HG02588 (cell line): ENCODE data around the gene ACTR1A.
A peak's percentile ranks its signal among the peaks of the same experiment; 100 is the strongest.
"Not testable (repeated sequence)": the region's sequence is repeated elsewhere in the genome, so short reads cannot be mapped to it uniquely, and the experiment has no call there.

ENCODE experiments used
- ATAC-seq: cut with Tn5 transposase; IDR thresholded peaks from one replicate; pipeline ENCODE4 v1.9.1; 2021; ENCODE audit warnings: mild to moderate bottlenecking, moderate library complexity; ENCODE audit not compliant: unreplicated experiment

The ACTR1A gene

DNA sequence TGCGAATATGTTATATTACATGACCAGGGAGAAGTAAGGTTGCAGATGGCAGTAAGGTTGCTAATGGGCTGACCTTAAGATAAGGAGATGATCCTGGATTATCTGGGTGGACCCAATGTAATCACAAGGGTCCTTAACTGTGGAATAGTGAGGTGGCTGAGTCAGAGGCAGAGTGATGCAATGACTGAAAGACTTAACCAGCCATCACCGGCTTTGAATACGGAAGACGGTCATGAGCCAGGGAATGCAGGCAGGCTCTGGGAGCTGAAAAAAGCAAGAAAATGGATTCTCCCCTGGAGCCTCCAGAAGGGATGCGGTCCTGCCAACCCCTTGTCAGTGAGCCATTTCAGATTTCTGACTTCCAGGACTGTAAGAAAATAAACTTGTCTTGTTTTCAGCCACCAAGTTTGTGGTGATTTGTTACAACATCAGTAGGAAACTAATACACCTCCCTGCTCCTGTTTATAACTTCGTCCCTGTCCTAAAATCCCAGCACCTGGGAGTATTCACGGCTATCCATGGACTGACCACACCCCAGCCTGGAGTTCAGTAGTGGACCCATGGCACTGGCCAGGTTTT lies 46.5 kb downstream of the ACTR1A start:
- no peak for ATAC-seq

DNA sequence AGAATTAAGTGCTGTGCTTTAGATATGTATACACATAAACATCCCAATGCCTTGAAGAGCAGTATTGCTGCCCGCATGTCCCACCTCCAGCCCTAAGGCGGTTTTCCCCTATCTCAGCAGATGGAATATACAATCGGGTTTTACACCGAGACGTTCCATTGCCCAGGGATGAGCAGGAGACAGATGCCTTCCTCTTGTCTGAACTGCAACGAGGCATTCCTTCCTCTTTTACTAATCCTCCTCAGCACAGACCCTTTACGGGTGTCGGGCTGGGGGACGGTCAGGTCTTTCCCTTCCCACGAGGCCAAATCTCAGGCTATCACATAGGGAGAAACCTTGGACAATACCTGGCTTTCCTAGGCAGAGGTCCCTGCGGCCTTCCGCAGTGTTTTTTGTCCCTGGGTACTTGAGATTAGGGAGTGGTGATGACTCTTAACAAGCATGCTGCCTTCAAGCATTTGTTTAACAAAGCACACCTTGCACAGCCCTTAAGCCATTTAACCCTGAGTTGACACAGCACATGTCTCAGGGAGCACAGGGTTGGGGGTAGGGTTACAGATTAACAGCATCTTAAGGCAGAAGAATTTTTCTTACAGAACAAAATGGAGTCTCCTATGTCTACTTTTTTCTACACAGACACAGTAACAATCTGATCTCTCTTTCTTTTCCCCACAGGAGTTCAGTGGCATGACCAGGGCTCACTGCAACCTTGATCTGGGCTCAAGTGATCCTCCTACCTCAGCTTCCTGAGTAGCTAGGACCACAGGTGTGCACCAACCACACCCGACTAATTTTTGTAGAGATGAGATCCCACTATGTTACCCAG lies 47.6 kb downstream of the ACTR1A start:
- ATAC-seq, result not testable (repeated sequence)

DNA sequence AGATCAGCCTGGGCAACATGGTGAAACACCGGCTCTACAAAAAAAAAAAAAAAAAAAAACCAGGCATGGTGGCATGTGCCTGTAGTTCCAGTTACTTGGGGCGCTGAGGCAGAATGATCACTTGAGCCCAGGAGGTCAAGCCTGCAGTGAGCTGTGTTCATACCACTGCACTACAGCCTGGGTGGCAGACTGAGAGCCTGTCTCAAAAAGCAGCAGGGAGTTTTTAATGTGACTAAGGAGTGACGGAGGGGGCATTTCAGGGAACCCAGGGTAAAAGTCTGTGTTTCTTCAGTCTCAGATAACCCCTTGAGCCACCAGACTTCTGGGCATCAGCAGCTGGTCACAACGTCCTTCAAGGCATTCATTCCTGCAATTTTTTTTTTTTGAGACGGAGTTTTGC lies 49.0 kb downstream of the ACTR1A start:
- ATAC-seq, result no peak

DNA sequence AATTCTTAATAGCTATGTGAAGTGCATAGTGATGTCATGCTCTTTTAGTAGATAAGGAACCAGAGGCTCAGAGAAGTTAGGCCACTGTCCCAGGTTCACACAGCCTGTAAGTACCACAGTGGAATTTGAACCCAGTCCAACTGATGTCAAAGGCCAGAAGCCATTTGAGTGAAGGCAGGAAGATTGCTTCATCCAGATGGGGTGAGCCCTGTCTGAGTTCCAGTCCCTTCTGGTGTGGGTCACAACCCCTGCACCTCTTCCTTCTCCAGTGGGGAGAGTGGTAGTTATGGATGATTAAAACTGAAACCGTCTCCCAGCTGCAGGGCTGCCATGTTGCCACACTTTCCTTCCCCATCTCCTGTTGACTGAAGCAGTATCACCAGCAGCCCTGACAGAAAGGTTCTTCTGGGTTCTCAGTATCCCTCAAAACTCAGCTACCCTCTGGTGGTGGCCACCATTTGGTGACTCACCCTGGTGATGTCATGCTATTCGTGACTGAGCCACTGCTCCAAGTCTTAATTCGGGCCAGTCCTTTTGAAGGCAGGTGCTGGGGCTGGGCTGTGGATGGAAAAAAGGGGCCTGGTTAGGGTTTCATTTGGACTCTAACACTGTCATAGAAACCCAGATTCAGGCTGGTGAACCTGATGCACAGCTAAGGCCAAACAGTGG lies 49.7 kb downstream of the ACTR1A start:
- ATAC-seq, result no peak

DNA sequence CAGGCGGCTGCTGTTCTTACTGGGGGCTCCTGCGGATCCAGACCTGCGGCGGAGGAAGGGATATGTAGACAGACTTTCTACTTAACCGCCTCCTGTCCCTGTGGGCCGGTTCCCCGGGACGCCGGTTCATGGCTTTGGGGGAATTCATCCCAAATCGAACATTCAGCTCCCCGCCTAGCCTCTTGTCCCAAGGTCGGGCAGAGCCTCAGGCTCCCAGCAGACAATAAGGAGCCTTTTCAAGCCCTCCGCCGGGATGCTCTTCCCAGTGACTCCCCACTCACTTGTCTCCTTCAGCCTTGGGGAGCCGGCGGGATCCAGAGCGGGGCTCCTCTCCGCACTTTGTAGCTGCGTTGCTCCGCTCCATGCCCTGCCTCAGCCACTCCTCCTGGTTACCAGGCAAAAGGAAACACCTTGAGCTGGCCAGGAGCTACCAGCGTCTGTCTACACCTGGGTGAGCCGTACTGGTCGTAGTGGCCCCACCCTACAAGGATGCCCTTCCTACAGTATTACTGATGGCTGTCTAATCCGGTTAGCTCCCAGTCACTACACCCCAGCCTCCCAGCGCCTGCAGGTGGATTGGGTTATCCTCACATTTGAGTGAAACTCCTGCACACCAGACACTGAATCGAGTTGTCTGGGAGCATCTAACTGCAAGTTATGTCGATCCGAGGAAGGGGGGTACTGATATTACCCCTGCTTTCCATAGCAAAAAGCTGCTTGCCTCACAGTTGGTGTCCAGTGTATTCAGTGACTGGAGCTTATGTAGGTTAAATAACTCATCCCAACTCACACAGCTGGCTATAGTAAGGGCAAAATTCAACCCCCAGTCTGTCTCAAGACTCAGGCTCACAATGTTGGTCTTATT lies 51.2 kb downstream of the ACTR1A start, which contains the start of gene C10orf95:
Gene C10orf95, minus strand, starts transcription at position 439 of the 865 bp plus-strand sequence. CDS start 450 bp downstream, outside the sequence.
- ATAC-seq, result no peak

DNA sequence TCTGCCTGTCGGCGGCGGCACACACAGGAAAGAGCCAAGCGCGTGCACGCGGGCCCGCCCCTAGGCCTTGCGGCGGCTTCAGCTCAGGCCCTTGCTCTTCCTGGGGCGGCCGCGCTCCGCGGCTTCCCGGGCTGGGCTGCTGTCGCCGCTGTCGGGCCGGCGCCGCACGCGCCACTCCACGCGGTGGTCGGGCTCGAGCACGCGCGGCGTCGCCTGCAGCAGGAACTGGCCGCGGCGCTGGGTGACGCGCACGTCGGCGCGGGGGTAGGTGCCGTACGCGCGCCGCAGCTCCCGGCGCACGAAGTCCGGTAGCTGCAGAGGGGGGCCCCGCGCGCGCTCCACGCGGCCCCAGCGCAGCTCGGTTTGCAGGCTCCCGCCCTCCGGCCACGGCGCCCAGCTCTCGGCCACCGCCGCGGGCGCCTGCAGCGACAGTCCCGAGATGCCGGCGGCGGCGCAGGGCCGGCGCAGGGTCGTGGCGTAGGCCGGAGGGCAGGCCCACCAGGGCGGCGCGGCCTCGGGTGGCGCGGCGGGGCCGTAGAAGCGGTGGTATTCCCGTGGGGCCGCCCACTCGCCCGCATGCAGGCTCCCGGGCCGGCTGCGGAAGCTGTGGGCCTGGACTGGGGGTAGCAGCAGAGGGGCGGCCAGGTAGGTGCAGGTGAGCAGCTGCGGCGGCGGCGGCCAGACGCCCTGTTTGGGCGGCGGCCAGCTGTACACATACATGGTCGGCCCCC lies 52.0 kb downstream of the ACTR1A start:
- ATAC-seq, result peak; percentile 71

DNA sequence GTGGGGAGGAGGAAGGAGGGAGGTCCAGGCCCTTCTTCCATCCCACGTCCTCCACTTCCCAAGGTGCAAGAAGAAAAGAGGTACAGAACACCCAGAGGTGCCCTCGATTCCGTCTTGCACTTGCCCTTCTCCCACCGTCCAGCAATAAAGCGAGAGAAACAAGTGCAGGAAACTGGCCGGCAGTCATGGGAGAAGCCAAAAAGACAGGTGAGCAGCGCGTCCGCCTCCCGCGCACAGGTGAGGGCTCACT lies 52.5 kb downstream of the ACTR1A start:
- no peak for ATAC-seq

DNA sequence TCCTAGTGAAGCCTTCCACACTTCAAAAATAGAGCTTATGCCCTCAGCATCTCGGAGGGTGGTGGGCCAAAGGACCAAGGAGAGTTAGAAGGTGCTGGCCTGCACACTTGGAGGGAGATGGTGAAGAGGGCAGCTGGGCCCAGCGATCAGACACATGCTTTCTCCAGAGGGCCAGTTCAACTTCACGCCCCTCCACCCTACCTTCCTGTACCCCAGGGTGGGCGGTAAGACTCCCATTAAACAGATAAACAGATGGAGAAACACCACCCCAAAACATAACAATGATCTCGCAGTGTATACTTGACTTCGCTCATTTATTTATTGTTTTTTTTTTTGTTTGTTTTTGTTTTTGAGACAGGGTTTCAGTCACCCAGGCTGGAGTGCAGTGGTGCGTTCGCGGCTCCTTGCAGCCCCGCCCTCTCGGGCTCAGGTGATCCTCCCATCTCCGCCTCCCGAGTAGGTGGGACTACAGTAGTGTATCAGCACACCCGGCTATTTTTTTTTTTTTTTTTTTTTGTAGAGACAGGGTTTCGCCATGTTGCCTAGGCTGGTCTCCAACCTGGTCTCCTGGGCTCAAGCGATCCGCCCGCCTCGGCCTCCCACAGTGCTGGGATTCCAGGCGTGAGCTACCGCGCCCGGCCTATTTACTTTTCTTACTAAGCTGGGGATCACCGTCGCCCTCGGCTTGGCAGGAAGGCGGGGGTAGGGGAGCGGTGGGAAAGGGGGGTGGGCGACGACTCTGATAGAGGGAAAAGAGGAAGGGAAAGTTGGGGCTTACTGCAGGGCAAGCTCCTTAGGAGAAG lies 53.0 kb downstream of the ACTR1A start:
- ATAC-seq, result peak; percentile 38

DNA sequence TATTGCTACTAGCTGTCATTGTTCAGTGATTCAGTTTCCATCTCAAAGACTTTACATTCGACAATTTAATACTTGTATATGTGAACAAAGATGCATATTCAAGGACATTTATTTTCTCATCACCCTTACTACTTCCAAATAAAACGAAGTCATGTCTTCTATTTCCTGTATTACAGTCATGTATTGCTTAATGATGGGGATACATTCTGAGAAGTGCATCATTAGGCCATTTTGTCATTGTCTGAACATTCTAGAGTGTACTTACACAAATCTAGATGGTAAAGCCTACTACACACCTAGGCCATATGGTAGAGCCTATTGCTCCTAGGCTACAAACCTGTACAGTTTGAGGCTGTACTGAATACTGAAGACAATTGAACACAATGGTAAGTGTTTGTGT lies 57.7 kb downstream of the ACTR1A start:
- ATAC-seq, result no peak

DNA sequence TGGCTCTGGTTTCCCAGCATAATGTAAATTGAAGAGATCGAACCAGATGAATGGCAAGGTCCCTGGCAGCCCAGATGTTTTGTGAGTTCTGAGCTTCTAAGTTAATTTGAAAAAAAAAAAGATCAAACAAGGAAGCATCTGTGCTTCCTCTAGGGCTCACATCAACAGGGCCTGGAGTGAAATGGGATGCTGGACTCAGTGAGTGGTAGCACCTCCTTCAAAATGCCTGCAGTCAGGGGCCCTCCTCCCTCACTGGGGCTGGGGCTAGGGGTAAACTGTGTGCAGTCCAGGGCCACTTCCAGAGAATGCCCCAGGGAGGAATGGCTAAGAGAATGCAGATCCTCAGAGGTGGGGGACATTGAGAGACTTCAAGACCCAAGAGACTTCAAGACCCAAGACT lies 64.1 kb downstream of the ACTR1A start:
- no peak for ATAC-seq

DNA sequence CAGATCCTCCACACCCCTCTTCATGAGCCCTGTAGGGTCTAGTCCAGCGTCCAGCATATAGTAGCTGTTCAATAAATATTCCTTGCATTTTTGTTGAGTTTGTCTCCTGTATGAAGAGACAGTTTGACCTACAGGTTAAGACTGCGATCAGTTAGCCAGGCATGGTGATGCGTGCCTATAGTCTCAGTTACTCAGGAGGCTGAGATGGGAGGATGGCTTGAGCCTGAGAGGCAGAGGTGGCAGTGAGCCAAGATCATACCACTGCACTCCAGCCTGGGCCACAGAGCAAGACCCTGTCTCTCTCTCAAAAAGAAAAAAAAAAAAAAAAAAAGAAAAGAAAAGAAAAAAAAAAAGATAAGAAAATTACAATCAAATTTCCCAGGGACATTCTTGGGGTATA lies 65.0 kb downstream of the ACTR1A start:
- ATAC-seq, result no peak

DNA sequence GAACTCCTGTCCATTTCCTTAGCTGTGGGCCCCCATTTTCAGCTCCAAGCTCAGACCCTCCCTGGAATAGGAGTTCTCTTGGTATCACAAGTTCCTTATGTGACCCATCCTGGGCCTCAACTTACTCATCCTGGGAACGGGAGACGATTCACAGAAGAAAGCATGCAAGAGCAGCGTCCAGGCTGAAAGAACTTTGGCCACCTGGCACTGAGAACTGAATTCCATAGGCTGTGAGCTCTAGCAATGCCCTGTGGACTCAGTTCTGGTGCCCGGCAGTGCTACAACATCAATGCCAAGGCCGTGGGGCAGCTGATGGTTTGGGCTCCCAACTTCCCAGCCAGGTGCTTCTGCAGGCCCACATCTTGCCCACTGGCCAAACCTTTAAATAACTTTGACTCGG lies 66.2 kb downstream of the ACTR1A start:
- no peak for ATAC-seq

DNA sequence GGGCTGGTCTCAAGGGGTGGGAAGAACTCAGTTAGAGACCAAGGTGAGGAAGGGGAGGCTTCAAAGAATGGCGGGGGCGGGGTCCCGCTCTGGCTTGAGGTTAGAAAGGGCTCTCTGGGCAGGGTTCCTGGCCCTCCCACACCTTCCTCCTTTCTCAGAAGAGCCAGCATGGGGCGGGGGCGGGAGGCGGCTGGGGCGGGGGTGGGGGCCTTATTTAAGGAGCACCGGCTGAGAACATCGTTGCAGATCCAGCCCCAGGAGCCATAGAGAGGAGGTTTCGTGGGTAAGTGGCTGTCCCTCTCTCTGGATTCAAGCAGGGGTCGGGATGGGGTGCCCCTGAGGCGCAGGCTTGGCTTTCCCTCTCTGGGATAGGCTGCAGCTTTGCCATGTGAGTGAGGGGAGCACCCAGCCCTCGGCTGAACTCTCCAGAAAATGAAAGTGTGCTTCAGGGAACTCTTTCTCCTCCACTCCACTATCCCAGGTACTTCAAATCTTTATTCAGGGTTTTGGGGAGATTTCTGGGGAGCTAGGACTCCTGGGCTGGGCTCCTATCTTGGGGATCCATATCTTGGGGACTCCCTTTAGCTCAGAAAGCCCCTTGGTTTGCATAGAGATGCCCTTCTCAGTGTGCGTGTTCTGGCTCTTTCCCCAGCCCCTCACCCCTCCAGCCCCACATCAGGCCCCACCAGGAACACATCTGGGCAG lies 66.8 kb downstream of the ACTR1A start:
- ATAC-seq, result no peak

DNA sequence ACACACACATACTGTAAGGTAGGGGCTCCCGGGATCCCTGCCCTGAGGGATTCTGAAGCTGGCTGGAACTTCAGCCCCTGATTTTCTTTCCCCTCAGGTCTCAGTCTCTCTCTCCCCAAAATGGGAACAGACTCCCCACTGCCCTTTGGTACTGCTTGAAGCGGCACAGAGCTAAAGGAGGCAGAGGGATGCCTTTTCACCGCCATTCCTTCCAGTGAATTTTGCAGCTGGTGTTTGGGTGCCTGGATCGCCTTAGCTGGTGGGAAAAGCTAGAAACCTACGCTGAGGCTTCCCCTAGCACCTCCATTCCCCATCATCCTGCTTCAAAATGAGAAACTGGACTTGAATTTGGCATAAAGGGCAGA lies 67.4 kb downstream of the ACTR1A start:
- ATAC-seq, result no peak

DNA sequence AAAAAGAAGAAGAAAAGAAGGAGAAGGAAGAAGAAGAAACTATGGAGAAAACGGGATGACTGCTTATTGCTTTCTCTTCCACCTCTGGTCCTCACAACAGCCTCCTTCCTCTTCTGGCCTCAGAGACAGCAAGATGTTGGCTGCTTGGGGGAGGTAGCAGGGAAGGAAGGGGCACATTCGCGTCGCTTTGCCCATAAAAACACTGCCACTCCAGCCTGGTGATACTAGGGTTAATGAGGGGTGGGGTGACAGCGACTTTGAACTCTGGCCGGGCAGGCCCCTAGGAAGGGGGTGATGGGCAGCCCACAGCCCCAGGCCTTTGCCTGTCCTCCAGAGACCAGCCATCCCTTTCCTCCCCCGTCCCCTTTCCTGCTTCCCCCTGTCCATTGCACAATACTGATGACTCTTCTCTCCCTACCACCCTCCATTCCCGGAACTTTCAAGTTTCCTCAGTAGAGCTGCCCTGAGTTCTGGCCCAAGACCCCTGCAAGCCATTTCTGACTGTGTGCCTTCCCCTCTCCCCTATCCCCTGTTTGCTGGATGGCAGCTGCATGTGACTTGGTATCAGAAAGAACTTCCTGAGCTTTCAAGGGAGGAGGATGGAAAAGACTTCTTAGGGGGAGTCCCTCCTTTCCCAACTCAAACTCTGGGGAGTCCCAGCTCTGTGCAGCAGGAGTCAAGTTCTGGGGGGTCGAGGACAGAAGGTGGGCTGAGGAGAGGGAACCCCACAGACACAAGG lies 67.9 kb downstream of the ACTR1A start:
- no peak for ATAC-seq

DNA sequence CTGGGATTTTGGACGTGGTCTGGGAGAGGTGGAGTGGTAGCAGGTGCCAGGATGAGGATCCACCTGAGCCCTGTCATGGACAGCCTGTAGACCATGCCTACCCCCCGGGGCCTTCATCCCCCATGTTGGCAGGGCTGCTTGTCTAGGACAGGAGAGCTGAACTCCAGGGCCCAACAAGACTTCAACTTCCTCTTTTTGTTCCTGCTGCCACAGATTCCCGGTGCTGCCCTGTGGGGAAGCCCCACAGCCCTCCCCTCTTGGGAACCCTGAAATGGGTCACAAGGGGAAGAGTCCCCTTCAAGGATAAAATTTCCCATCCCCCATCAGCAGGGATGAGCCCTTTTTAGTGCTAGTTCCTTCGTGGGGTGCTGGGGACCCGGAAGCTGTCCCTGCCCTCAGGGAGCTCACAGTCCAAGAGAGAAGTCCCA lies 68.9 kb downstream of the ACTR1A start:
- no peak for ATAC-seq

DNA sequence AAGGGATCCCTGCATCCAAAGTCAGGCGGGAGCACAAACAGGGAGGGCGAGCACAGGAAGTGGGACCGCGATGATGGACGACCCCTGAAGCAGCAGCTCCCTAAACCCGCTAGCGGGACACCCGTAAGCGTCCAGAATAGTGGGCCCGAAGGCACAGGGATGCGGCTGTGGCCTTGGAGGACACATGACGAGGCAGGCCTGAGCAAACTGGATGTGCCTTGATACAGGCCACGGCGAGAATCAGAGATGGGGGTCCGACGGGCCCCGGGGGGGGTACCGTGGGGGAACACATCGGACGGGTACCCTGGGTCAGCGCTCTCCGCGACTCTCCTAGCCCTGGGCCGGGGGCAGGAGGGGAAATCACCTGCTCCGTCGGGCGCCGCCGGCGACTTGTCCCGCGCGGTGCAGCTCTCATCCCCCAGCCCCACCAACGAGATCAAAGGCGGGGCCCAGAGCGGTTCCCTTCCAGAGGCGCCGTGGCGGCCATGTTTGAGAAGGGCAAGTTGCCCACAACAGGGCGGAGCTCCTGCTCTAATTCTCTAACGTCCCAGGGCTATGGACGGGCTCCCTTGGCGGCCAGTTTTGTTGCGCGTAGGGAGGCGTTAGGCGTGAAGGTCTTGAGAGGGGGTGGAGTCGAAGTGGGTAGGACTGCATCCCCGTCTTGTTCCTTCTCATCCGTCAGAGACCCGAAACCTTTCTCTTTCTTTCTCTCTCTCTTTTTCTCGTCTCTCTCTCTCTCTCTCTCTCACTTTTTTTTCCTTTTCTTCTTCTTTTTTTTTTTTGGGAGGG lies 70.2 kb downstream of the ACTR1A start, which contains the start of gene CUEDC2:
Gene CUEDC2, minus strand, starts transcription at position 413 of the 789 bp plus-strand sequence. CDS start 7,386 bp downstream, outside the sequence.
- ATAC-seq, result peak; percentile 85
